HAP-1 (cell line): ENCODE data around the gene PPA1.

Experiments
- DNase-seq, 2 experiments: peaks; one replicate each; pipeline ENCODE4 v3.0.0-alpha.2; 2016 to 2020; ENCODE audit warnings: low spot score in 2 of 2
- H3K27me3 ChIP-seq: fragments of 250-450 bp; sonication (Bioruptor Pico); 2 replicates; pipeline ENCODE4 v1.5.1; 2020; ENCODE audit warnings: low read depth, mild to moderate bottlenecking, moderate library complexity
- H3K36me3 ChIP-seq: fragments of 250-450 bp; sonication (Bioruptor Pico); replicated peaks from 2 replicates; pipeline ENCODE4 v1.5.1; 2020; ENCODE audit warnings: mild to moderate bottlenecking
- H3K4me1 ChIP-seq: fragments of 250-450 bp; sonication (Bioruptor Pico); 2 replicates; pipeline ENCODE4 v1.5.1; 2020; ENCODE audit warnings: mild to moderate bottlenecking
- H3K4me3 ChIP-seq: fragments of 250-450 bp; sonication (Bioruptor Pico); 2 replicates; pipeline ENCODE4 v1.5.1; 2020; ENCODE audit warnings: mild to moderate bottlenecking, moderate library complexity
- H3K9me3 ChIP-seq: fragments of 250-450 bp; sonication (Bioruptor Pico); 2 replicates; pipeline ENCODE4 v1.5.1; 2020; ENCODE audit warnings: mild to moderate bottlenecking, moderate library complexity
- in situ Hi-C: fragments of 300-500 bp; cut with MboI; formaldehyde crosslinking; loops from 3 replicates; pipeline ENCODE4 v1.14.3; 2020; ENCODE audit warnings: low sequenced_read_pairs, inconsistent platforms, mixed read lengths

PPA1 gene

DNA sequence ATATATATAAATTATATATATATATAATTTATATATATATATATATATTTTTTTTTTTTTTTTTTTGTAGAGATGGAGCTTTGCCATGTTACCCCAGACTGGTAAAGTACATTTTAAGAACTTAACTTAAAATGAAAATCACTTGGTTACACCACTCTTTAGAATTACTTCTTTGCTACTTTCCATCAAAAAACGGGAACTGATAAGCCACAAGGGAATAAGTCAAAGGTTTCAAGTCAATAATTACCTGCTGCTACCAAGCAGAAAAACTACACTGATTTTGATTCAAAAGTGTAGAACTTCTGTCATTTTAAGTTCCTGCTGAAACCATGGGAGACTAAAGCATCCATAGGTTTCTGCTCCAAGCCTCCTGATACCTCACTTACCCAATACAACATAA is 12.2 kb downstream of the PPA1 start:
- peaks cover 45% of the 10 kb centered on the region for H3K36me3 ChIP-seq
- H3K27me3 ChIP-seq, result no peaks in the 10 kb centered on the region
- no peak overlapping the region for H3K4me3 ChIP-seq
- DNase-seq, result no peak
- H3K9me3 ChIP-seq, result no peaks in the 10 kb centered on the region
- in situ Hi-C loops, result no loop called here
- H3K4me1 ChIP-seq, result no peaks in the 10 kb centered on the region; the same call in 1 of the 2 replicates

DNA sequence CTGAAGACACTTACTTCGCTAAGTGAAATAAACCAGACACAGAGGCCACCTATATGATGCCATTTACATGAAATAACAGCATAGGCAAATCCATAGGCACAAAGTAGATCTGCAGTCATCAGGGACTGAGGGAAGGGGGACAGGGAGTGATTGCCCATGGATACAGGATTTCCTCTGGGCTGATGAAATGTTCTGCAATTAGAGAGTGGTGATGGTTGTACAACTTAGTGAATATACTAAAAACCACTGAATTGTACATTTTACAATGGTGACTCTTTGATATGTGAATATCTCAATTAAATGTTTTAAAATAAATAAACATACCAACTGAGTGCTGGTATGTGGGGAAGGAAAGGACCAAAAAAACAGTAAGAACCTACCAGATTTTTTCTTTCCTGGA is 20.4 kb downstream of the PPA1 start:
- in situ Hi-C loops, result no loop called here
- Histone ChIP-seq H3K27me3 (no peaks in the 10 kb centered on the region), H3K36me3 (peaks cover 83% of the 10 kb centered on the region), H3K9me3 (no peaks in the 10 kb centered on the region), H3K4me1 (no peaks in the 10 kb centered on the region), H3K4me3 (no peak overlapping the region)
- no peak for DNase-seq

DNA sequence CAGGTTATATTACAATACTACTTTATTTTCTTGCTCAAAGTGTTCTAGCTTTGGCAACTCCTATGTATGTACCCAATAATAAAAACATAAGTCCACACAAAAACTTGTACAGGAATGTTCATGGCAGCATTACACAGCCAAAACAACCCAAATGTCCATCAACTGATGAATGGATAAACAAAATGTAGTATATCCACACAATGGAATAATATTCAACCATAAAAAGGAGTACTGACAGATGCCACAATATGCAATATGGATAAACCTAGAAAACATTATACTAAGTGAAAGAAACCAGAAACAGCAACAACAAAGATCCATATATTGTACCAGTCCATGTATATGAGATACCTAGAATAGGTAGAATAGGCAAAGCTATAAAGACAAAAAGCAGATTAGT is 21.0 kb downstream of the PPA1 start:
- no peak for DNase-seq
- Histone ChIP-seq H3K36me3 (peaks cover 83% of the 10 kb centered on the region), H3K4me1 (no peaks in the 10 kb centered on the region), H3K9me3 (no peaks in the 10 kb centered on the region), H3K4me3 (no peak overlapping the region), H3K27me3 (no peaks in the 10 kb centered on the region)
- in situ Hi-C loops, result no loop called here

DNA sequence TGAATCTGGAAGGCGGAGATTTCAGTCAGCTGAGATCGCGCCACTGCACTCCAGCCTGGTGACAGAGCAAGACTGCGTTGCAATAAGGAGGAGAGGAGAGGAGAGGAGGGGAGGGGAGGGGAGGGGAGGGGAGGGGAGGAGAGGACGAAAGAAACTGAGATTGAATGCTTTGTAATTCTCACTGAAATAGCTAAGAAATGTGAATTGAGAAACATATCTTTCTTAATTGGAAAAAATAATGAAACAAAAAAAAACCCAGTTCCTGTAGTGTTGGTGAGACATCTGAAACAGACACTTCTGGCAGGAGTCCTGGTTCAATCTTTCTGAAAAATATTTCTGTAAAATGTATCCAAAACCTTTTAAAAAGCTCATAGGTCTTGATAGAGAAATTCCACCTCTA is 26.5 kb downstream of the PPA1 start:
- H3K27me3 ChIP-seq, result no peaks in the 10 kb centered on the region
- H3K9me3 ChIP-seq, result no peaks in the 10 kb centered on the region
- DNase-seq, result no peak
- H3K4me1 ChIP-seq, result no peaks in the 10 kb centered on the region
- in situ Hi-C loops, result no loop called here
- no peak overlapping the region for H3K4me3 ChIP-seq
- H3K36me3 ChIP-seq, result peaks cover 92% of the 10 kb centered on the region

DNA sequence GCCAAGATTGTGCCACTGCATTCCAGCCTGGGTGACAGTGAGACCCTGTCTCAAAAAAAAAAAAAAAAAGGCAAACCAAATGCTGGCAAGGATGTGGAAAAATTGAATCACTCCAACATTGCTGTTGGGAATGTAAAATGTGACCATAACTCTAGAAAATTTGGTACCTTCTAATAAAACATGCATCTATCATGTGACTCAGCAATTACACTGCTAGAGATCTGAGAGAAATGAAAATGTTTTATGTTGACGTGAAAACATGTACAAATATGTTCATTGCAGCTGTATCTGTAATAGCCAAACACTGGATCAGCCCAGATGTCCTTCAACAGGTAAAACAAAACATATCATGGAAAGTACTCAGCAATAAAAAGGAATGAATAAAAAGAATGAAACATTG is 32.1 kb downstream of the PPA1 start:
- peaks cover 85% of the 10 kb centered on the region for H3K36me3 ChIP-seq
- H3K4me1 ChIP-seq, result no peaks in the 10 kb centered on the region
- in situ Hi-C loops, result no loop called here

DNA sequence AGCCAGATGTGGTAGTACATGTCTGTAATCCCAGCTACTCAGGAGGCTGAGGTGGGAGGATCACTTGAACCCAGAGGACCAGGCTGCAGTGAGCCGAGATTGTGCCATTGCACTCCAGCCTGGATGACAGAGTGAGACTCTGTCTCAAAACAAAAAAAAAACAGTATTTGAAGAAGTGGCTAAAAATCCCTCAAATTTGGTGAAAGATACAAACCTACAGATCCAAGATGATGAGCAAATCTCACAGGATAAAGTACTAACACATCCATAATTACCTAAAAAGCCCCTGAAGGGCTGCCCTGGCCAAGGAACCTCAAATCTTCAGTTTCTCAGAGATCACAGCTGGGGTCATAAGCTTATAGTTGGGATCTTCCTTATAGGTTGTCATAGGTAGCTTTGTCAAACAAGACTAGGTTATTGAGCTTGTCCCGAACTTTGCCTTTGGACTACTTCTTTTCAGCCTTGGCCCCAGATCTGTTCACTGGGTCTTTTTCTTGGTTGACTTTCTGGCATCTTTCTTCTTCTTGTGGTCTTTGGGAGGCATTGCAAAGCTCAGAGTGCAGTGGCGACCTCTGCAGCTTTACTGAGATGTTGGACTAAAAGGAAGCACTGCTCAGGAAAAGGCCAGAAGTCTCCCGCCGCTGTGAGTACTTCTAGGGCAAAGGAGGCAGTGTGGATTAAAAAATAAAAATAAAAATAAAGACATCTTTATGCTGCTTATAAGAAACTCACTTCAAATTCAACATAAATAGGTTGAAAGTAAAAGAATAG is 34.3 kb downstream of the PPA1 start:
- Histone ChIP-seq H3K4me3 (no peak overlapping the region), H3K4me1 (no peaks in the 10 kb centered on the region), H3K27me3 (no peaks in the 10 kb centered on the region), H3K36me3 (peaks cover 67% of the 10 kb centered on the region), H3K9me3 (no peaks in the 10 kb centered on the region)
- DNase-seq, result no peak
- in situ Hi-C loops, result no loop called here

More for the DNA sequence above, 32.1 kb downstream of the PPA1 start:
- H3K9me3 ChIP-seq, result no peaks in the 10 kb centered on the region
- H3K4me3 ChIP-seq, result no peak overlapping the region
- no peak for DNase-seq
- H3K27me3 ChIP-seq, result no peaks in the 10 kb centered on the region

DNA sequence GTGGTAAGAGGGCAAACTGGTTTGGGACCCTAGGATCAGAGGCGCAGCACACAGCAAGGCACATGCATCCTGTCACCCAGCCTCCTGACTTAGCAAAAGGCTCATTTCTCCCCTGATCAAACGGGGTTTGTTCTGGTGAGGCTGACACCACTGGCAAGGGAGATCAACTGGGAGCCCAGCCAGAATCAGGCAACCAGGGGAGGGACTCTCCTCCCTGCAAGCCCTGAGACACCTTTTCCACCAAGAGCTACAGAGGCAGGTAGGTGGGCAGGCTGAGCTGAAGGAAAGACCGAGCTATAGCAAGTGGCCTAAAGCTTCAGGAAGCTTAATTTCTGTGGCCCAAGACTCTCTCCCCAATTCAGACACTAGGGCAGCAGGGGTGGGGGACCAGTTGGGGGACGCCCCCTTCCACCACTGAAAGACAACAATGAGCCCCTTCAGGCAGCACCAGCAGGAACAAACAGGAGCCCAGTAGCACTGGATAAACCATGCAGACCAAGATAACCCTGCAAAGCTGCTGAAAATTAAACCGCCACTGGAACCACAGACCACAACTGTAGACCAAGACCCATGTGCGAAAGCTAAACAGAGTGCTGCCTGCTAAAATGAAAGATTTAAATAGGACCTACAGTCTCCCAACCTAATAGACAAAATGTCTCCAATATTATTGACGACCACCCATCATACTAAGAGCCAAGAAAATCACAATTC is 35.8 kb downstream of the PPA1 start:
- peaks cover 53% of the 10 kb centered on the region for H3K36me3 ChIP-seq
- no peaks in the 10 kb centered on the region for H3K4me1 ChIP-seq
- H3K4me3 ChIP-seq, result no peak overlapping the region
- in situ Hi-C loops, result no loop called here
- DNase-seq, result no peak
- H3K9me3 ChIP-seq, result no peaks in the 10 kb centered on the region
- H3K27me3 ChIP-seq, result no peaks in the 10 kb centered on the region

DNA sequence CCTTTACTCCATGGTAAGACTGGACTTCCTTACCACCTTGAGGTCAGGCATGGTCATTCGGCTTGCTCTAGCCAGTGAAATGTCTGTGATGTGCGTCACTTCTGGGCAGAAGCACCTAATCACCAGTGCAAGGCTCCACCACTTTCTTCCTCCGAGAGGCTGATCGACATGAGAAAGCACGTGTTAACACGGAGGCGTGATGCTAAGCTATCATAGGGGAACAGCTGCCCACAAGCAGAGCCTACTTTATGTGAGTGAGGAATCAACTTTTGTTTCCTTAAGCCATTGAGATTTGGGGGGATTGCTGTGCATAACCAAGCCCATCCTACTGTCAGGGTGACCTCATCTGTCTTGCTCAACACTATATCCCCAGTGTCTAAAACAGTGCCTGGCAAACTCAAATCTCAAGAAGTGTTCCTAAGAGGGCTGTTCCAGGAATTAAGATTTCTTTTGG is 39.8 kb downstream of the PPA1 start:
- in situ Hi-C loops, result no loop called here
- no peak overlapping the region for H3K4me3 ChIP-seq
- peaks cover 13% of the 10 kb centered on the region; the same call in 1 of the 2 replicates for H3K36me3 ChIP-seq
- H3K4me1 ChIP-seq, result peaks cover 9% of the 10 kb centered on the region
- no peak for DNase-seq
- H3K9me3 ChIP-seq, result no peaks in the 10 kb centered on the region
- H3K27me3 ChIP-seq, result no peaks in the 10 kb centered on the region

DNA sequence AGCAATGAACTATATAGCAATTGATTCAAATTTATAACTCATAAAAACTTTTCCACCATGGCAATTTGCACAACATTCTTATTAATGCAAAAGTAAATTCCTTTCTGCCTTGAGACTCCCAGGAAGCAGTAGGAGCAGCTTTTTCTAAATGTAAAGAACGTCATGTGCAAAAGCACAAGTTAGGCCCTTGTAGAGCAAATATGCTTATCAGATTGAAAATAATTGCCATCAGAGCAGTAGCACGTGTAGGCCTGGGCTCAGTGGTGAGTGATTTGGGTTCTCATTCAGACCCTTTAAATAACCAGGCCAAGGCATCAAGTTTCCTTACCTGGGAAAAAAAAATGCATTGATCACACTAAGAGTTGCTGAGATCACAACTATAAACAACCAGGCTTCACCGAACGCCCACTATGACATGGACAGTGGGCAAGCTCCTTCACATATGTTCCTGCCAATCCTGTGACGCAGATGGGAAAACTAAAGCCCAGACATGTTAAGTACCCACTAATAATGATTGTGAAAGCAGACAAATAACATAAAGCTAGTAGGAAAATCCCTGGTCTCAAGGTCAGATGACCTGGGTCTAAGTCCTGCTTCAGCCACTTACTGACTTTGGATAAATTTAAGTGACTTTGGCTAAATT is 40.8 kb downstream of the PPA1 start:
- Histone ChIP-seq H3K9me3 (no peaks in the 10 kb centered on the region), H3K4me3 (no peak overlapping the region), H3K36me3 (peaks cover 6% of the 10 kb centered on the region; the same call in 1 of the 2 replicates), H3K4me1 (peaks cover 9% of the 10 kb centered on the region), H3K27me3 (no peaks in the 10 kb centered on the region)
- no peak for DNase-seq
- in situ Hi-C loops, result no loop called here

DNA sequence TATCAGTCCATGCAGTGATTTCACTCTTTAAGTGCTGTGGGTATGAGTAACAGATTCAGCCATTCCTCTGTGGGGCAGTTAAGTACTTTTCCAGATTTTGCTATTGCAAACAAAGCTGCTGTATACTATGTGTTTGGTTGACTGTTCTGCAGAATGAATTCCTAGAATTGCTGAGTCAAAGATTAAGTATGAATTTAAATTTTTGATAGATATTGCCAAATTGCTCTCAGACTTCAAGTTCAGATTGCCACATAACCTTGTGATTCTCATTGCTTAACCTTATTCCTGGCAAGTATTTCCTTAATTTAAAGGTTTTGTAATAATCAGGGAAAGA is 41.3 kb downstream of the PPA1 start:
- peaks cover 9% of the 10 kb centered on the region for H3K4me1 ChIP-seq
- no peaks in the 10 kb centered on the region for H3K27me3 ChIP-seq
- in situ Hi-C loops, result no loop called here
- DNase-seq, result no peak
- 0 out of 2 replicates have a peak, but pooled peaks cover 4% of the 10 kb centered on the region for H3K36me3 ChIP-seq
- no peaks in the 10 kb centered on the region for H3K9me3 ChIP-seq
- no peak overlapping the region for H3K4me3 ChIP-seq

DNA sequence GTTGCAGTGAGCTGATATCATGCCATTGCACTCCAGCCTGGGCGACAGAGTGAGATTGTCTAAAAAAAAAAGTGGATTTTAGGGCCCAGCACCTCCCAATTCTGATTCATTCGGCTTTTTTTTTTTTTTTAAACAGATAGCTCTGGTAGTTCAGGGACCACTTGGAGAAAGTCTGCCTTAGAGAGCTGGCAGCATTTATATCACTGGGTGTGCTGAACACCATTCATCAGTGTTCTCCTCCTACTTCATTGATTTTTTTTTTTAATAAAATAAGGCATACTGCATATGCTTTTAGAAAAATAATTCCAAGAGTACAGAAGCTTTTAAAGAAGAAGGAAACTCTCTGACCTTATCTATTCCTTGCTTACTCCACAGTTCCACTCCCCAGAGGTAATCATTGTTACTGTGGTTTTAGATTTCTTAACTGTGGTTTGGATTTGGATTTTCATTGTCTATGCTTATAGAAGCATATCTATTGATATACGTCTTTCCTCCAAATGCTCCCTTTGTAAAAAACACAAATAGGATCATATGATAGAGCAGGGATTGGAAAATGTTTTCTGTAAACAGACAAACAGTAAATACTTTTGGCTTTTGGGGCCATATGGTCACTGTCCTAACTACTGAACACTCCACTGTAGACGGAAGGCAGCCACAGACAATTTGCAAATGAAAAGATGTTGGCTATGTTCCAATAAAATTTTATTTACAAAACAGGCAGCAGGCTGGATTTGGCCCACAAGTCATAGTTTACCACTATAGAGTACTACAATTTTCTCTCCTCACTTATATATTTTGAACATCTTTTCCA is 41.9 kb downstream of the PPA1 start:
- Histone ChIP-seq H3K4me1 (peaks cover 9% of the 10 kb centered on the region), H3K36me3 (0 out of 2 replicates have a peak, but pooled peaks cover 4% of the 10 kb centered on the region), H3K27me3 (no peaks in the 10 kb centered on the region), H3K9me3 (no peaks in the 10 kb centered on the region), H3K4me3 (no peak overlapping the region)
- in situ Hi-C loops, result no loop called here
- peak in 1 of 2 experiments; percentile 9 for DNase-seq

DNA sequence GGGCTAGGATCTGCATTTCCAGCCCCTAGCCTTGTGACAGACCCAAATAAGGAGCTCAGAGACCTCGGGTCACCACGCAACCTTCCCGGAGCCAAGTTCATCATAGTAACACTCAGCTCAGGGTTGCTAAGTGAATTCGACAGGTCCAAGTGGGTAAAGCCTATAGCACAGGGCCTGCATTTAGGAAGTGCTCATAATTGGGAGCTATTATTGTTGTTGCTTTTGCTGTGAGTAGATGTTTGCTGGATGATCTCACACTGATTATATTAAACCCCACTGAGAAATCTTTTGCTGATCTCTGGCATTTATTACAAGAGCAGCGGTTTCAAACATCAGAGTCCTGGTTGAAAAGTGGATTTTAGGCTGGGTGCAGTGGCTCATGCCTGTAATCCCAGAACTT is 42.6 kb downstream of the PPA1 start:
- Histone ChIP-seq H3K27me3 (no peaks in the 10 kb centered on the region), H3K9me3 (no peaks in the 10 kb centered on the region), H3K4me1 (peaks cover 9% of the 10 kb centered on the region), H3K36me3 (no peaks in the 10 kb centered on the region), H3K4me3 (no peak overlapping the region)
- in situ Hi-C loops, result no loop called here
- no peak for DNase-seq

DNA sequence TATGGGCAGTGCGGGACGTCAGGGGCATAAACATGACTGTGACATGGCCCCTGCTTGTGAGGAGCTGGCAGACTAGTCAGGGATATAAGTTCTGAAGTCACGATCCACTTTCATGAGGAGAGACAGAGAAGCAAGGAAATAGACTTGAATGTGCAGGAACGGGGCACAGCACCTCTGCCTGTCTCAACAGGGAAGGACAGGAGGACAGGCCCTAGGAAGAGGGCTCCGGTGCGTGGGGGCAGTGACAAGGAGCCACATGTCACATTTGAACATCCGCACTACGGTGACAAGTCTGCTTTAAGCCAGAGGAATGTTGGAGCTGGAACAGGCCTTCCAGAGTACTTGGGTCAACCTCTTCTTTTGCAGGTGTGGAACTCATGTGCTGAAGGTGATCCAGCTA is 43.1 kb downstream of the PPA1 start:
- Histone ChIP-seq H3K9me3 (no peaks in the 10 kb centered on the region), H3K27me3 (no peaks in the 10 kb centered on the region), H3K4me1 (peaks cover 9% of the 10 kb centered on the region), H3K36me3 (no peaks in the 10 kb centered on the region), H3K4me3 (no peak overlapping the region)
- in situ Hi-C loops, result no loop called here
- DNase-seq, result no peak
